Measurements from ENCODE around the gene PPP1R37.

- TF ChIP-seq CTCF (IDR thresholded peaks at IDR 0.05): no peak
- no peak for TF ChIP-seq POLR2A (IDR thresholded peaks at IDR 0.05)
These were observed 86.3 kb downstream of the PPP1R37 start for GRCh38 chr19:45179072-45179891.

Data from tibial nerve (tissue), 3 donors.